Gastroesophageal sphincter (tissue), 4 donors: Measurements from ENCODE around the gene TMTC1. TPM values are rescaled to one million over a fixed set of nuclear protein-coding genes. Genes with fewer than 3 reads are reported as not detected.

Source experiments
- ATAC-seq: fragments of 150-250 bp; one replicate; pipeline ENCODE4 v1.9.1; 2016; ENCODE audit warnings: mild to moderate bottlenecking, moderate library complexity
- H3K27ac ChIP-seq, 4 donors: fragments of 200-600 bp; sonication (generic) in 3 of 4; 1 replicate in 3 of 4; 2 replicates in 1 of 4; pipeline ENCODE4 v1.5.1; 2016 to 2019
- H3K27me3 ChIP-seq: fragments of 200-600 bp; sonication (generic); one replicate; pipeline ENCODE4 v1.5.1; 2019
- H3K36me3 ChIP-seq, 2 donors: fragments of 200-600 bp; sonication (generic); one replicate each; pipeline ENCODE4 v1.5.1; 2019; ENCODE audit warnings: control low read depth in 1 of 2
- H3K4me1 ChIP-seq, 3 donors: fragments of 200-600 bp; sonication (generic); 1 replicate in 2 of 3; 2 replicates in 1 of 3; pipeline ENCODE4 v1.5.1; 2016 to 2019; ENCODE audit warnings: control low read depth in 2 of 3
- H3K4me3 ChIP-seq, 2 donors: fragments of 200-600 bp; sonication (generic); one replicate each; pipeline ENCODE4 v1.5.1; 2019; ENCODE audit warnings: mild to moderate bottlenecking in 1 of 2, moderate library complexity in 1 of 2
- H3K9me3 ChIP-seq, 3 donors: fragments of 200-600 bp; sonication (generic); one replicate each; pipeline ENCODE4 v1.5.1; 2017 to 2019; ENCODE audit warnings: control low read depth in 2 of 3
- EP300 ChIP-seq: sonication (generic); formaldehyde crosslinking; IDR thresholded peaks from one replicate; pipeline ENCODE4 v1.6.1; 2017; ENCODE audit warnings: antibody characterized with exemption, mild to moderate bottlenecking
- POLR2A ChIP-seq, 2 donors: fragments of 450-650 bp; IDR thresholded peaks; one replicate each; pipeline ENCODE4 v1.6.1; 2017; ENCODE audit warnings: antibody characterized with exemption in 2 of 2, mild to moderate bottlenecking in 2 of 2, moderate library complexity in 1 of 2
- POLR2AphosphoS5 ChIP-seq: sonication (generic); formaldehyde crosslinking; IDR thresholded peaks from one replicate; pipeline ENCODE4 v1.6.1; 2017; ENCODE audit warnings: antibody characterized with exemption
- WGBS, 2 donors: methylation state at CpG; one replicate each; pipeline ENCODE4 v1.1.5; 2018; ENCODE audit warnings: low coverage in 1 of 2; 5-methylcytosine and 5-hydroxymethylcytosine counted together
- total RNA-seq, 4 donors: library from RNA; depleted of rRNA; stranded (reverse); fragments of >200 nt; gene quantifications; one replicate each; pipeline ENCODE4 v1.1.0, GENCODE V29; 2016
- TF ChIP-seq, protein P1 (sequence below), 4 experiments: fragments of 200-600 bp in 2 of 4; fragments of 450-650 bp in 2 of 4; sonication (generic) in 1 of 4; IDR thresholded peaks; one replicate each; pipeline ENCODE4 v1.5.1; 2017 to 2019; ENCODE audit warnings: antibody characterized with exemption in 4 of 4, mild to moderate bottlenecking in 2 of 4, moderate library complexity in 2 of 4

Gene TMTC1
- total RNA-seq, 4 donors from 2014 or later: 94.0 to 190 (median 117) TPM

DNA sequence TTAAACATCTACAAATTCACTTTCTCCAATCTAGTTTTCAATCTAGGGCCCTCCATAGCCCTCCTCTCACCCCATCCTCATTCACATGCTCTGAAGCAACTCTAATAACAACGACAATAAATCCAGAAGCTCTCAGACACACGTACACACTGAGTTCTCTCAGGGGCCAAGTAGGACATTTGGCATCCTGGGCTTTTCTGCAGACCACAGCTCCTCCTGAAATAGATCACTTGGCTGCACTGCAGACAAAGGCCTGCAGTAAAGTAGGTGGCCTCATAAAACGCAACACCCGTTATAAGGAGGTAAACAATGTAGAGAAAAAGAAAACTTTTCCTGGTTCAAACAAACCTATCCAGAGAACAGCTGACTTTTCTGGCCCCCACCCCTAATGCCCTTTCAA, 111.2 kb downstream of the TMTC1 start:
- no peak overlapping the region for H3K4me3 ChIP-seq
- TF ChIP-seq, protein P1, sequence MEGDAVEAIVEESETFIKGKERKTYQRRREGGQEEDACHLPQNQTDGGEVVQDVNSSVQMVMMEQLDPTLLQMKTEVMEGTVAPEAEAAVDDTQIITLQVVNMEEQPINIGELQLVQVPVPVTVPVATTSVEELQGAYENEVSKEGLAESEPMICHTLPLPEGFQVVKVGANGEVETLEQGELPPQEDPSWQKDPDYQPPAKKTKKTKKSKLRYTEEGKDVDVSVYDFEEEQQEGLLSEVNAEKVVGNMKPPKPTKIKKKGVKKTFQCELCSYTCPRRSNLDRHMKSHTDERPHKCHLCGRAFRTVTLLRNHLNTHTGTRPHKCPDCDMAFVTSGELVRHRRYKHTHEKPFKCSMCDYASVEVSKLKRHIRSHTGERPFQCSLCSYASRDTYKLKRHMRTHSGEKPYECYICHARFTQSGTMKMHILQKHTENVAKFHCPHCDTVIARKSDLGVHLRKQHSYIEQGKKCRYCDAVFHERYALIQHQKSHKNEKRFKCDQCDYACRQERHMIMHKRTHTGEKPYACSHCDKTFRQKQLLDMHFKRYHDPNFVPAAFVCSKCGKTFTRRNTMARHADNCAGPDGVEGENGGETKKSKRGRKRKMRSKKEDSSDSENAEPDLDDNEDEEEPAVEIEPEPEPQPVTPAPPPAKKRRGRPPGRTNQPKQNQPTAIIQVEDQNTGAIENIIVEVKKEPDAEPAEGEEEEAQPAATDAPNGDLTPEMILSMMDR (IDR thresholded peaks at IDR 0.05): no peak
- no peak for TF ChIP-seq POLR2A (IDR thresholded peaks at IDR 0.05)
- no peak for TF ChIP-seq POLR2AphosphoS5
- no peak for TF ChIP-seq EP300
- no peaks in the 10 kb centered on the region for H3K9me3 ChIP-seq
- no peaks in the 10 kb centered on the region for H3K27me3 ChIP-seq
- peaks cover 0 to 14% (median 0%) of the 10 kb centered on the region in 3 donors for H3K4me1 ChIP-seq
- no peak overlapping the region for H3K27ac ChIP-seq
- no peak for ATAC-seq
- 72 to 80% methylated on average over 3 to 4 of the region's 4 CpGs for WGBS, 2 donors
- peaks cover 0 to 6% of the 10 kb centered on the region in 2 donors for H3K36me3 ChIP-seq

DNA sequence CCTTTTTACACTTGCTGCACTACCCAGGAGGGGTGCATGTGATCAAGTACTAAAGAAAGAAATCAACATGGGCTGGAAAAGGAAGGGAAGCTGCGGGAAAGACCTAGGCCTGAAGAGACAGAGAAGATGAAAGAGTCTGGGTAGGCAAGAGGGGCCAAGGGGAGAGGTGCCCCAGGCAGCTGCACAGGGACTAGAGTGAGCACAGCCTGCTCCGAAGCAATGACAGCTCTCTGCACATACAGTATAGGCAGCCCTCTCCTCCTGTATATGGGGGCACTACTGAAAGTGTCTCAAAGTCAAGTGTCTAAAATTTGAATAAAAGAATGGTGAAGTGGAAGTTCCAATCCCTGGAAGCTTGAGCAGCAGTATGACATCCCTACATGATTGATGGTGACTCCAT, 112.0 kb downstream of the TMTC1 start:
- Histone ChIP-seq H3K36me3 (peaks cover 0 to 6% of the 10 kb centered on the region in 2 donors), H3K4me1 (peaks cover 0 to 9% (median 0%) of the 10 kb centered on the region in 3 donors), H3K4me3 (no peak overlapping the region), H3K27me3 (no peaks in the 10 kb centered on the region), H3K27ac (no peak overlapping the region), H3K9me3 (no peaks in the 10 kb centered on the region)
- TF ChIP-seq POLR2A (IDR thresholded peaks at IDR 0.05): no peak
- TF ChIP-seq, protein P1 (IDR thresholded peaks at IDR 0.05): no peak
- no peak for ATAC-seq
- WGBS, 2 donors: 100% methylated on average over 1 to 2 of the region's 2 CpGs

DNA sequence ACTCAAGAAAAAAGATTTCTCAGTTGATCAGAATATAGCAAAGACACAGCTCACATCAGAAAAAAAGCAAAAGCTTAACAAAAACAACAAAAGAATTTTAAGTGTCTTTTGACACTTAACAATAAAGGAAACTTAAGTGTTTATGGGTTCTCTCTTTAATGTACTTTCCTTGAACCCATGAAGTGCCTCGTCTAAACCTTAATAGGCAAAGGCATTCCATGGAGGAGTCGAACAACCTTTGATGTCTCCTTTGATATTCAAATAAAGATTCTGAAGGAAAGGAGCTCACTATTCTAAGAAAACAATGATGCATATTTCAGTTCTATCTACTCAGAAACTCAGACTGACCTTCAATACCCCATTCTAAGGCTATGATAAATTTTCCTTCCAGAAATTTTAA, 116.7 kb downstream of the TMTC1 start:
- Histone ChIP-seq H3K27me3 (no peaks in the 10 kb centered on the region), H3K9me3 (no peaks in the 10 kb centered on the region), H3K4me1 (peaks cover 0 to 13% (median 0%) of the 10 kb centered on the region in 3 donors), H3K36me3 (peaks cover 0 to 6% of the 10 kb centered on the region in 2 donors), H3K27ac (no peak overlapping the region), H3K4me3 (no peak overlapping the region)
- 83 to 100% methylated on average over 2 of the region's 2 CpGs for WGBS, 2 donors
- no peak for ATAC-seq
- TF ChIP-seq, protein P1 (IDR thresholded peaks at IDR 0.05): no peak
- TF ChIP-seq POLR2A (IDR thresholded peaks at IDR 0.05): no peak
- no peak for TF ChIP-seq EP300

DNA sequence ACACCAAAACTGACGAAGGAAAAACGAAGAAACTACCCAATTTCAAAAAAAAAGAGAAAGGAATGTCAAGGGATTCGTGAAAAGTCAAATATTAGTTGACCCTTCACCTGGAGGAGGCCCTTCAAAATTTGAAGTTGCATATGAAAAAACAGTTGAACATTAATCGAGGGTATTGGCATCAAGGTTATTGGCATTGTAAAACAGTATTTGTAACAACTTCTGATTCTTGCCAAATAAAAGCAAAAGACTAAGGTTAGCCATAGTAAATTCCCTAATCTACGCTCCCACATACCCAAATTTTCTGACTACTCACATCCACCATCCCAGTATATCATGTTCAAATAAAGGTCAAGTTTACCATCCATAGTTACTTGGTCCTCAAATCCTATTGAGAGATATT, 118.6 kb downstream of the TMTC1 start:
- H3K9me3 ChIP-seq: no peaks in the 10 kb centered on the region
- ATAC-seq: no peak
- no peaks in the 10 kb centered on the region for H3K27me3 ChIP-seq
- peaks cover 0 to 21% (median 0%) of the 10 kb centered on the region in 3 donors for H3K4me1 ChIP-seq
- TF ChIP-seq POLR2A (IDR thresholded peaks at IDR 0.05): no peak
- TF ChIP-seq, protein P1 (IDR thresholded peaks at IDR 0.05): no peak
- TF ChIP-seq EP300: no peak
- TF ChIP-seq POLR2AphosphoS5: no peak
- no peaks in the 10 kb centered on the region for H3K36me3 ChIP-seq
- H3K27ac ChIP-seq: no peak overlapping the region
- 64 to 100% methylated on average over 3 to 5 of the region's 5 CpGs for whole genome bisulfite sequencing, 2 donors
- H3K4me3 ChIP-seq: no peak overlapping the region

DNA sequence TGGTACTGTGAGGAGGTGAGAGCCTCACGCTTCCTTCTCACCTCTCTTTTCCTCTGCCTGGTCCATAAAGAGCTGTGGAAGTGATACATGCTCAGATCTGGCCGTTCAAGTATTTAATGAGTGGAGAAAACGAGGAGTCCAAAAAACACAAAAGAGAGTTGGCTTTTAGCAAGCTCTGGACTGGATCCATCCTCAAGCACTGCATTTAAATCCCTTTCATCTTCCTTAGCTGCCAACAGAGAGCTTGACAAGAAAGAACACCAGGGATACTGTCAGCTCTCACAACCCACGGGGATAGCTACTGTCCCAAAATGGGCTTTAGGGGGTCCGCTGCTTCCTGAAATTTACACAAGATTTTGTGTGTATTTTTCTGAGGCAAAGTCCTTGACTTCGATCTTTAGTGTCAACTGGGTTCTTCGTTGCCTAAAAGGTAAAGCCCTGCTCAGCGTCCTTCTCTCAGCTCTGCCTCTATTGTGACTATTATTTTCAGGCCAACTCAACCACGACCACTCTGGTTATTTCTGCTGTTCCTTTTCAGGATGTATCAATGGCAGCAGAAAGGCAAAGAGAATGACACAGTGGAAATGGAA, 120.9 kb downstream of the TMTC1 start:
- H3K27me3 ChIP-seq: no peaks in the 10 kb centered on the region
- H3K9me3 ChIP-seq: no peaks in the 10 kb centered on the region
- no peak for ATAC-seq
- TF ChIP-seq, protein P1 (IDR thresholded peaks at IDR 0.05): no peak
- no peak for TF ChIP-seq POLR2A (IDR thresholded peaks at IDR 0.05)
- TF ChIP-seq EP300: no peak
- TF ChIP-seq POLR2AphosphoS5: no peak
- H3K36me3 ChIP-seq: no peaks in the 10 kb centered on the region
- H3K27ac ChIP-seq: peak overlapping the region in 1 of 4 donors; percentile 8
- H3K4me3 ChIP-seq: no peak overlapping the region
- WGBS, 2 donors: 30 to 32% methylated on average over 8 to 9 of the region's 9 CpGs
- H3K4me1 ChIP-seq: peaks cover 0 to 21% (median 0%) of the 10 kb centered on the region in 3 donors
